Measurements from ENCODE around the gene APOO. TPM values are rescaled to one million over a fixed set of nuclear protein-coding genes. Genes with fewer than 3 reads are reported as not detected.

The APOO gene
- total RNA-seq, 1 donor from 2014 or later: 16.6 TPM

DNA sequence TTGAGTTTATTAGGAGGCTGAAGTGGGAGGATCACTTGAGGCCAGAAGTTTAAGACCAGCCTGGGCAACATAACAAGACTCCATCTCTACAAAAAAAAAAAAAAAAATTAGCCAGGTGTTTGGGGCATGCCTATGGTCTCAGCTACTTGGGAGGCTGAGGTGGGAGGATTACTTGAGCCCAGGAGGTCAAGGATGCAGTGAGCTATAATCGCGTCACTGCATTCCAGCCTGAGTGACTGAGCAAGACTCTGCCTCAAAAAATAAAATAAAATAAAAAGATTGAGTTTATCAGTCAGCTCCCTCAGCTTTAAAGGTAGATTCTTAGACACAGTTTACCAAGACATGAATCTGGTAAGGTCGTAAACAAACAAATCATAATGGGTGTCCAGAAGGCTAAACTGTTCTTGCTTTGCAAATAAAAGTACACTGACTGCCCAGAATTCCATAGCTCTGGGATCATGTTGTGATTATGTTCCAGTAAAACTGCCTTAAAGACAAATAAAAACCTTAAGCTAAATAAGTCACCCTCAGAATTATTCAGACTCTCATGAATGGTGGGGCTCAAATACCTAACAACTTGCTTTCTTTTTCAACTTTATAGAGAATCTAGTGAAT, 18.7 kb downstream of the APOO start:
- Mint-ChIP-seq H3K27me3 (no peaks in the 10 kb centered on the region), H3K9me3 (no peaks in the 10 kb centered on the region), H3K36me3 (ENCODE audit: low read depth) (no peaks in the 10 kb centered on the region), H3K4me3 (no peak overlapping the region), H3K27ac (no peak overlapping the region), H3K4me1 (no peaks in the 10 kb centered on the region)
- ChIA-PET POLR2A (interaction anchor here (0.6 kb wide), 1 partner anchor 223 kb away, joined by 4 read pairs; no protein-coding TSS in a partner anchor), CTCF (no interaction called here)
- intact Hi-C loops (cut with micrococcal nuclease): no loop called here
- DNase-seq: no peak
- ATAC-seq (ENCODE audit: low read depth): no peak
- TF ChIP-seq, protein P1, sequence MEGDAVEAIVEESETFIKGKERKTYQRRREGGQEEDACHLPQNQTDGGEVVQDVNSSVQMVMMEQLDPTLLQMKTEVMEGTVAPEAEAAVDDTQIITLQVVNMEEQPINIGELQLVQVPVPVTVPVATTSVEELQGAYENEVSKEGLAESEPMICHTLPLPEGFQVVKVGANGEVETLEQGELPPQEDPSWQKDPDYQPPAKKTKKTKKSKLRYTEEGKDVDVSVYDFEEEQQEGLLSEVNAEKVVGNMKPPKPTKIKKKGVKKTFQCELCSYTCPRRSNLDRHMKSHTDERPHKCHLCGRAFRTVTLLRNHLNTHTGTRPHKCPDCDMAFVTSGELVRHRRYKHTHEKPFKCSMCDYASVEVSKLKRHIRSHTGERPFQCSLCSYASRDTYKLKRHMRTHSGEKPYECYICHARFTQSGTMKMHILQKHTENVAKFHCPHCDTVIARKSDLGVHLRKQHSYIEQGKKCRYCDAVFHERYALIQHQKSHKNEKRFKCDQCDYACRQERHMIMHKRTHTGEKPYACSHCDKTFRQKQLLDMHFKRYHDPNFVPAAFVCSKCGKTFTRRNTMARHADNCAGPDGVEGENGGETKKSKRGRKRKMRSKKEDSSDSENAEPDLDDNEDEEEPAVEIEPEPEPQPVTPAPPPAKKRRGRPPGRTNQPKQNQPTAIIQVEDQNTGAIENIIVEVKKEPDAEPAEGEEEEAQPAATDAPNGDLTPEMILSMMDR (IDR thresholded peaks at IDR 0.05): no peak

DNA sequence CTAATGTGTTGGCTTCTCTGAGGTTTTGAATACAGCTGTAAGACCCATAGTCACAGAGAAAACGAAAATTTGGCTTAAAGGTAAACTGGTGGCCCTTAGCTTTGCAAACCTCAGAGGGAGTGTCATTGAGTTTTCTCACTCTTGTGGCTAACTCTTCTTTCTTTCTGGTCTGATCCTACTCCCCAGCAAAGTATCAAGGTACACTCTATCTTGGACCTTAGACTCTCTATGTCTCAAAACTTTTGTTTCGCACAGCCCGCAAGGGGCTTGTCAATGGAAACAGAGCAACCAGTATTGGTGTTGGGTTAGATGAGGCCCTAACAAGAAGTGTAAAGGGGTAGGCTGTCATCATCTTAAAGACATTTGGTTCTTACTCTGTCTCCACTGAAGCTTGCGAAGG, 19.8 kb downstream of the APOO start:
- no peak for ATAC-seq (ENCODE audit: low read depth)

DNA sequence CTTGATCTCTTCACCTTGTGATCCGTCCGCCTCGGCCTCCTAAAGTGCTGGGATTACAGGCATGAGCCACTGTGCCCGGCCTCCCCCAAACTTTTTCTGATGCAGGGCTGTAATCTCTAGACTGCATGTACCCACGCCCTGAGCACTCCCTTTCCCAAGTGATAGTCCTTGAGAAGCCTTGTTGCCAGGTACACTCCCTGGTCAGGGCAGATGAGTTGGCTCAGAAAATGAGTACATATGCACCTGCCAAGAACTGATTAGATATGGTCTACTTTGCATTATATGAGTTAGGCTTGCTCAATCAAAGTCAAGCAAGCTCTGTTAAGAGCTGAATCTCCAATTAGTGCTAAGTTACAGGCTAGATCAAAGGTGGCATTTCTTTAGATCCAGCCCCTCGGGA, 20.3 kb downstream of the APOO start:
- intact Hi-C loops (cut with micrococcal nuclease): no loop called here
- no peaks in the 10 kb centered on the region for H3K27me3 Mint-ChIP-seq
- POLR2A ChIA-PET: no interaction called here
- no peak overlapping the region for H3K27ac Mint-ChIP-seq
- H3K36me3 Mint-ChIP-seq (ENCODE audit: low read depth): no peaks in the 10 kb centered on the region
- TF ChIP-seq, protein P1 (IDR thresholded peaks at IDR 0.05): no peak
- ATAC-seq (ENCODE audit: low read depth): no peak
- CTCF ChIA-PET: no interaction called here
- H3K4me1 Mint-ChIP-seq: no peaks in the 10 kb centered on the region
- no peak for DNase-seq
- H3K4me3 Mint-ChIP-seq: no peak overlapping the region
- no peaks in the 10 kb centered on the region for H3K9me3 Mint-ChIP-seq

More for the DNA sequence above, 19.8 kb downstream of the APOO start:
- no peak overlapping the region for H3K27ac Mint-ChIP-seq
- H3K36me3 Mint-ChIP-seq (ENCODE audit: low read depth): no peaks in the 10 kb centered on the region
- TF ChIP-seq, protein P1 (IDR thresholded peaks at IDR 0.05): no peak
- no peaks in the 10 kb centered on the region for H3K27me3 Mint-ChIP-seq
- no peak for DNase-seq
- H3K4me1 Mint-ChIP-seq: no peaks in the 10 kb centered on the region
- intact Hi-C loops (cut with micrococcal nuclease): no loop called here
- CTCF ChIA-PET: no interaction called here
- H3K9me3 Mint-ChIP-seq: no peaks in the 10 kb centered on the region
- H3K4me3 Mint-ChIP-seq: no peak overlapping the region
- POLR2A ChIA-PET: no interaction called here

DNA sequence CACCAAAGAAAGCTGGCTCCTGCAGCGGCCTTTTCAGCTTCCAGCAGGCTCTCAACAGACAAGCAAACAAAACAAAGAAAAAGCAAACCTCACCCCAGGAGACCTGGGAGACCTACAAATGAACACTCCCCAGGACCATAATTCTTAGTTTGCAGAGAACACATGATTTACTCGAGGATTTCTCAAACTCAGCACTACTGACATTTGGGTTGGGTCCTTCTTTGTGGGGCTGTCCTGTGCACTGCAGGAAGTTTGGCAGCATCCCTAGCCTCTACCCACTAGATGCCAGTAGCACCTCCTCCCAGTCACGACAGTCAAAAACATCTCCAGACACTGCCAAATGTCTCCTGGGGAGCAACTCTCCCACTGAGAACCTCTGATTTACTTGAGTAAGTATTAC, 21.9 kb downstream of the APOO start:
- DNase-seq: no peak
- H3K4me3 Mint-ChIP-seq: no peak overlapping the region
- no peak overlapping the region for H3K27ac Mint-ChIP-seq
- ChIA-PET POLR2A (interaction anchor here (0.6 kb wide), 1 partner anchor 39 kb away, joined by 10 read pairs; no protein-coding TSS in a partner anchor), CTCF (no interaction called here)
- no peaks in the 10 kb centered on the region for H3K4me1 Mint-ChIP-seq
- no peaks in the 10 kb centered on the region for H3K27me3 Mint-ChIP-seq
- TF ChIP-seq, protein P1 (IDR thresholded peaks at IDR 0.05): no peak
- intact Hi-C loops (cut with micrococcal nuclease): no loop called here
- H3K9me3 Mint-ChIP-seq: no peaks in the 10 kb centered on the region
- no peaks in the 10 kb centered on the region for H3K36me3 Mint-ChIP-seq (ENCODE audit: low read depth)
- ATAC-seq (ENCODE audit: low read depth): no peak

DNA sequence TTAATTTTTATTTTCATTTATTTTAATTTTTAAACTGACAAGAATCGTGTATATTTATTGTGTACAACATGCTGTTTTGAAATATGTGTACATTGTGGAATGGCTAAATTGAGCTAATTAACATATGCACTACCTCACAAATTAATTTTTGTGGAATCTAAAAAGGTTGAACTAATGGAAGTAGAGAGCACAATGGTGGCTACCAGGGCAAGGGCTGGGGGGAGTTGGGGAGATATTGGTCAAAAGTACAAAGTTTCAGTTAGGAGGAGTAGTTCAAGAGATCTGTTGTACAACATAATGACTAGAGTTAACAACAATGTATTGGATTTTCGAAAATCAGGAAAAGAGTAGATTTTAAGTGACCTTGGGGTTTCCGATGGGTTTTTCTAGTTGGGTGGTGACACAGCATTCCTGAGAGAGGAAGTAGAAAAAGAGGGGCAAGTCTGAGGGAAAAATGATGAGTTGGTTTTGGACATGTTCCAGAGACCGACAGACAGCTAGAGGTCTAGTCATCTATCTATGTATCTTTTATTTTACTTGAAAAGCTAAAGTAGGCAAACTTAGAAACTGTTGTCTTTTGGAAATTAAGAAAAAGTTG, 23.2 kb downstream of the APOO start:
- Mint-ChIP-seq H3K4me1 (no peaks in the 10 kb centered on the region), H3K9me3 (no peaks in the 10 kb centered on the region), H3K27ac (no peak overlapping the region), H3K27me3 (no peaks in the 10 kb centered on the region), H3K36me3 (ENCODE audit: low read depth) (no peaks in the 10 kb centered on the region), H3K4me3 (no peak overlapping the region)
- intact Hi-C loops (cut with micrococcal nuclease): no loop called here
- ChIA-PET POLR2A (no interaction called here), CTCF (no interaction called here)
- TF ChIP-seq, protein P1 (IDR thresholded peaks at IDR 0.05): no peak
- DNase-seq: no peak
- no peak for ATAC-seq (ENCODE audit: low read depth)

Measured in activated B cell treated with CpG ODN at 0.5 μM for 24 hours (primary cell).